ENCODE data around the gene GLYR1.

The GLYR1 gene

GRCh38 chr16:4754865-4755264 is 92.2 kb downstream of the GLYR1 start:
- DNase-seq: no peak

DNA sequence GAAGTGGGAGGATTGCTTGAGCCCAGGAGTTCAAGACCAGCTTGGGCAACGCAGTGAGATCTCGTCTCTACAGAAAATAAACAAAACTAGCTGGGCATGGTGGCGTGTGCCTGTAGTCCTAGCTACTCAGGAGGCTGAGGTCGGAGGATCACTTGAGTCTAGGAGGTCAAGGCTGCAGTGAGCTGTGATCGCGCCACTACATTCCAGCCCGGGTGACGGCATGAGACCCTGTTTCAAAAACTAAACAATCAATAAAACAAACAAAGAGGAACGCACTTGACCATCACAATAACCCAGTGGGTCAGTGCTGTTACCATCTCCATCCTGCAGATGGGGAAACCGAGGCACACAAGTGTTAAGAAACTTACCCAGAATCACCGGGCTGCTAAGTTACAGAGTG is 93.9 kb downstream of the GLYR1 start:
- no peak for DNase-seq
